Measurements from ENCODE around the gene GULP1. TPM values are rescaled to one million over a fixed set of nuclear protein-coding genes. Genes with fewer than 3 reads are reported as not detected.
A peak's percentile ranks its signal among the peaks of the same experiment; 100 is the strongest.

GULP1 gene
- total and polyA plus RNA-seq, 10 of the 15 experiments (the other 5 are each of a cell fraction or from before 2014, with no cell fraction given), result 0.02 to 1.3 (median 0.15) TPM; not detected in 5

- Histone ChIP-seq H3K4me2 (ENCODE audit: control insufficient read depth, insufficient read depth) (no peak overlapping the region), H3K9ac (ENCODE audit: control insufficient read depth, insufficient read depth, low read length) (no peak overlapping the region), H2AFZ (ENCODE audit: control insufficient read depth, low read depth, low read length) (no peak overlapping the region), H3K36me3 (ENCODE audit: control insufficient read depth in 2 of 2, insufficient read depth in 2 of 2, low read length in 1 of 2) (no peaks in the 10 kb centered on the region), H3K4me3 (no peak overlapping the region), H3K27ac (ENCODE audit: control insufficient read depth, insufficient read depth) (no peak overlapping the region), H3K4me1 (ENCODE audit: control insufficient read depth, insufficient read depth, low read length) (no peaks in the 10 kb centered on the region), H3K79me2 (ENCODE audit: control insufficient read depth, insufficient read depth, low read length) (no peaks in the 10 kb centered on the region), H4K20me1 (ENCODE audit: control insufficient read depth, insufficient read depth) (no peaks in the 10 kb centered on the region), H3K27me3 (replicated peaks in 1 of 2; ENCODE audit: control insufficient read depth in 2 of 2, insufficient read depth in 2 of 2, low read length in 1 of 2) (no peaks in the 10 kb centered on the region), H3K9me3 (replicated peaks; ENCODE audit: control insufficient read depth, insufficient read depth, low read length) (no peaks in the 10 kb centered on the region)
- CTCF ChIA-PET, result interaction anchor here (1.0 kb wide), 1 partner anchor 21 kb away, joined by 3 read pairs; no protein-coding TSS in a partner anchor
- FAIRE-seq (no peak), DNase-seq (ENCODE audit: low read depth, low spot score) (no peak), ATAC-seq (no peak)
- WGBS (ENCODE audit: insufficient coverage, insufficient replicate concordance, low lambda C conversion rate, missing lambda C conversion rate), result 3% methylated on average over 3 of the region's 3 CpGs
- in situ Hi-C loops (cut with MboI) (no loop called here), intact Hi-C loops (cut with micrococcal nuclease; ENCODE audit: unreplicated experiment) (loop anchor here (10.0 kb wide), 1 partner anchor 862 kb away; no protein-coding TSS in a partner anchor)
- SMC1A ChIA-PET (ENCODE audit: uncharacterized antibody, unreplicated experiment), result no interaction called here
- POLR2A ChIA-PET, result no interaction called here
- TF ChIP-seq YY1 (IDR thresholded peaks at IDR 0.05; ENCODE audit: low read depth, low read length) (no peak), ZNF622 (IDR thresholded peaks at IDR 0.05) (no peak), IRF4 (IDR thresholded peaks at IDR 0.05; ENCODE audit: low read depth, low read length) (no peak), NKRF (conservative IDR thresholded peaks at IDR 0.05) (no peak), KLF5 (IDR thresholded peaks at IDR 0.05; ENCODE audit: partially characterized antibody) (no peak)
- RAD21 ChIA-PET (ENCODE audit: unreplicated experiment), result interaction anchor here (0.7 kb wide), 1 partner anchor 642 kb away, joined by 3 read pairs; no protein-coding TSS in a partner anchor
- no TSS peak for BruUV-seq (replicated peaks)
These were observed 75.5 kb downstream of the GULP1 start for GRCh38 chr2:188367164-188367563.

- WGBS (ENCODE audit: insufficient coverage, insufficient replicate concordance, low lambda C conversion rate, missing lambda C conversion rate), result 5% methylated on average over 3 of the region's 3 CpGs
- ChIA-PET RAD21 (ENCODE audit: unreplicated experiment) (interaction anchor here (0.8 to 1.6 kb wide), 6 partner anchors 31 to 869 kb away, joined by 3 to 5 read pairs (median 3); no protein-coding TSS in a partner anchor), SMC1A (ENCODE audit: uncharacterized antibody, unreplicated experiment) (interaction anchor here (0.6 to 1.5 kb wide), 5 partner anchors 10 to 887 kb away, joined by 3 to 7 read pairs (median 3); no protein-coding TSS in a partner anchor), CTCF (interaction anchor here (0.6 to 1.6 kb wide), 11 partner anchors 10 to 869 kb away, joined by 3 to 8 read pairs (median 3); no protein-coding TSS in a partner anchor), POLR2A (no interaction called here)
- Histone ChIP-seq H3K27me3 (replicated peaks in 1 of 2; ENCODE audit: control insufficient read depth in 2 of 2, insufficient read depth in 2 of 2, low read length in 1 of 2) (no peaks in the 10 kb centered on the region), H3K79me2 (ENCODE audit: control insufficient read depth, insufficient read depth, low read length) (no peaks in the 10 kb centered on the region), H3K9me3 (replicated peaks; ENCODE audit: control insufficient read depth, insufficient read depth, low read length) (no peaks in the 10 kb centered on the region), H3K4me2 (ENCODE audit: control insufficient read depth, insufficient read depth) (no peak overlapping the region), H2AFZ (ENCODE audit: control insufficient read depth, low read depth, low read length) (no peak overlapping the region), H3K4me1 (ENCODE audit: control insufficient read depth, insufficient read depth, low read length) (no peaks in the 10 kb centered on the region), H3K27ac (ENCODE audit: control insufficient read depth, insufficient read depth) (no peak overlapping the region), H3K9ac (ENCODE audit: control insufficient read depth, insufficient read depth, low read length) (no peak overlapping the region), H3K36me3 (ENCODE audit: control insufficient read depth in 2 of 2, insufficient read depth in 2 of 2, low read length in 1 of 2) (no peaks in the 10 kb centered on the region), H3K4me3 (no peak overlapping the region), H4K20me1 (ENCODE audit: control insufficient read depth, insufficient read depth) (no peaks in the 10 kb centered on the region)
- intact Hi-C loops (cut with micrococcal nuclease; ENCODE audit: unreplicated experiment), result loop anchor here (10.0 kb wide), 1 partner anchor 865 kb away; no protein-coding TSS in a partner anchor
- FAIRE-seq (no peak), ATAC-seq (peak; percentile 89), DNase-seq (ENCODE audit: low read depth, low spot score) (no peak)
- in situ Hi-C loops (cut with MboI), result no loop called here
- BruUV-seq (replicated peaks), result no TSS peak
- TF ChIP-seq CTCF (IDR thresholded peaks at IDR 0.05 in 2 of 3, conservative IDR thresholded peaks at IDR 0.05 in 1 of 3; ENCODE audit: control insufficient read depth in 2 of 3, extremely low read depth in 1 of 3, insufficient read depth in 1 of 3, low read depth in 3 of 3, low read length in 3 of 3) (peak; percentile 58 to 68 (median 67)), CBX5 (IDR thresholded peaks at IDR 0.05; ENCODE audit: low read depth) (no peak), NBN (IDR thresholded peaks at IDR 0.05) (no peak), SMC3 (IDR thresholded peaks at IDR 0.05; ENCODE audit: borderline replicate concordance, low read length) (peak; percentile 56; the same call in 1 of the 2 replicates), IKZF2 (IDR thresholded peaks at IDR 0.05) (no peak), SMAD5 (IDR thresholded peaks at IDR 0.05; ENCODE audit: low read depth) (no peak), RAD21 (IDR thresholded peaks at IDR 0.05; ENCODE audit: insufficient read depth, low read depth, low read length) (peak; percentile 59), RB1 (IDR thresholded peaks at IDR 0.05; ENCODE audit: borderline replicate concordance) (no peak)
These were observed 77.7 kb downstream of the GULP1 start for GRCh38 chr2:188369365-188369764.
